Measurements from ENCODE around the gene MINK1. TPM values are rescaled to one million over a fixed set of nuclear protein-coding genes. Genes with fewer than 3 reads are reported as not detected.

MINK1 gene
- total RNA-seq, 6 donors from 2014 or later = 52.3 to 311 (median 136) TPM

DNA sequence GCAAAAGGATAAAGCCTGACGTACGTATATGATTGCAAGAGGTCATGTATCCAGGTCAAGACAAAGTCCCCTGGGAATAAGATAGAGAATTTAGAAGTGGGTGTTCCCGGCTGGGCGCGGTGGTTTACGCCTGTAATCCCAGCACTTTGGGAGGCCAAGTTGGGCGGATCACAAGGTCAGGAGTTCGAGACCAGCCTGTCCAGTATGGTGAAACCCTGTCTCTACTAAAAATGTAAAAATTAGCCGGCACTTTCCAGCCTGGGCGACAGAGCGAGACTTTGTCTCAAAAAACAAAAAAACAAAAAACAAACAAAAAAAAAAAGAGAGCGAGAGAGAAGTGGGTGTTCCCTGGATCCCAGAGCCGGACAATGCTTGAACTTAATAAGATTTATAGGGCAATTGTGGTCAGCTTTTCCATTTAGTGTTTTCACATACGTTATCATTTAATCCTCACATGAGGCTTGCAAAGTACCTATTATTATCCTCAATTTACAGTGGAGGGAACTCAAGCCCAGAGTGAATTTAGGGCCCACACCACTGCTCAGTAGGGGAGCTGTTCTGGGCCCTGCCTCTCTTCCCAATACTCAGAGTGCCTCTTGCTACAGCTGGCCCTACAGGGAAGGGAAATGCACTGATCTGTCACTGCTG lies 44.9 kb upstream of the MINK1 start:
- Histone ChIP-seq H3K36me3 (no peaks in the 10 kb centered on the region), H3K4me3 (peak overlapping the region in 2 of 4 donors; percentile 70 to 79), H3K4me1 (peaks cover 33 to 47% (median 39%) of the 10 kb centered on the region in 4 donors), H3K27me3 (peaks cover 0 to 8% (median 0%) of the 10 kb centered on the region in 4 donors), H3K27ac (peak overlapping the region in 2 of 4 donors; percentile 89 to 95), H3K9me3 (no peaks in the 10 kb centered on the region)
- DNase-seq (no peak), ATAC-seq (ENCODE audit: low FRiP score in 2 of 2) (no peak)
- 86 to 87% methylated on average over 14 of the region's 14 CpGs for WGBS, 2 donors
- TF ChIP-seq POLR2AphosphoS5 (IDR thresholded peaks at IDR 0.05) = no peak
- no peak for TF ChIP-seq POLR2A (IDR thresholded peaks at IDR 0.05)
- TF ChIP-seq EP300 (IDR thresholded peaks at IDR 0.05) = no peak

DNA sequence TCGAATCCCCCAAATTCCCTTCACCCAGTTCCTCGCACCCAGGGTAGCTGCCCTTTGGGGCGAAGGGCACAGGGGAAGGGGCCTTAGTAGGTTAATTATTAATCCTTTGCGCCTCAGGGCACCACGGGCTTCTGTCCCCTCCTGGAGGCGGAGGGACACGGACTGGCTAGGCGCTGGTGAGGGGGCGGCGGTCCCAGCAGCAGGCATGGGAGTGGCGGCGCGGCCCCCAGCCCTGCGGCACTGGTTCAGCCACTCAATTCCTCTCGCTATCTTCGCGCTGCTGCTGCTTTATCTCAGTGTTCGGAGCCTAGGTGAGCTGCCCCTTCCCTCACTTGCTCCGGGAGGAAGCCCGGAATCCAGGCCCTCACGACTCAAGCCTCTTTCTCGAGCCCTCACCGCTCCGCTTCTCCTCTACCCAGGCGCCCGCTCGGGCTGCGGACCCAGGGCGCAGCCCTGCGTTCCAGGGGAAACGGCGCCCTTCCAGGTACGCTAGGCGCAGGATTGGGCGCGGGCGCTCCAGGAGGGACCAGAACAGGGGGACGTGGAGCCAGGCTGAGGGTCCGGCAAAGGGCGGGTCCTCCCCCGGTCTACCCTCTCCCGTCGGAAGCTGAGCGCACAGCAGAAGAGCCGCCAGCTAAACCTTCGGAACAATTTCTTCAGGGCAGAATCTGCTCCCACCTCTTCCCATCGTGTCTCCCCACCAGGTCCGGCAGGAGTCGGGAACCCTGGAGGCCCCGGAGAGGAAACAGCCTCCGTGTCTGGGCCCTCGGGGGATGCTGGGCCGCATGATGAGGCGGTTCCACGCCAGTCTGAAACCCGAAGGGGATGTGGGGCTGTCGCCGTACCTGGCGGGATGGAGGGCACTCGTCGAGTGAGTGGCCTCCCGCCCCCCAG lies 44.1 kb upstream of the MINK1 start, which contains the start of gene GLTPD2:
Gene GLTPD2 (plus strand): TSS at position 158 of the 894 bp plus-strand sequence. CDS start 48 bp downstream, at position 206.
- peaks cover 33 to 47% (median 39%) of the 10 kb centered on the region in 4 donors for H3K4me1 ChIP-seq
- peaks cover 0 to 6% (median 0%) of the 10 kb centered on the region in 4 donors for H3K27me3 ChIP-seq
- DNase-seq (peak in 1 of 2 donors; percentile 84), ATAC-seq (ENCODE audit: low FRiP score in 2 of 2) (no peak)
- TF ChIP-seq, protein P1, sequence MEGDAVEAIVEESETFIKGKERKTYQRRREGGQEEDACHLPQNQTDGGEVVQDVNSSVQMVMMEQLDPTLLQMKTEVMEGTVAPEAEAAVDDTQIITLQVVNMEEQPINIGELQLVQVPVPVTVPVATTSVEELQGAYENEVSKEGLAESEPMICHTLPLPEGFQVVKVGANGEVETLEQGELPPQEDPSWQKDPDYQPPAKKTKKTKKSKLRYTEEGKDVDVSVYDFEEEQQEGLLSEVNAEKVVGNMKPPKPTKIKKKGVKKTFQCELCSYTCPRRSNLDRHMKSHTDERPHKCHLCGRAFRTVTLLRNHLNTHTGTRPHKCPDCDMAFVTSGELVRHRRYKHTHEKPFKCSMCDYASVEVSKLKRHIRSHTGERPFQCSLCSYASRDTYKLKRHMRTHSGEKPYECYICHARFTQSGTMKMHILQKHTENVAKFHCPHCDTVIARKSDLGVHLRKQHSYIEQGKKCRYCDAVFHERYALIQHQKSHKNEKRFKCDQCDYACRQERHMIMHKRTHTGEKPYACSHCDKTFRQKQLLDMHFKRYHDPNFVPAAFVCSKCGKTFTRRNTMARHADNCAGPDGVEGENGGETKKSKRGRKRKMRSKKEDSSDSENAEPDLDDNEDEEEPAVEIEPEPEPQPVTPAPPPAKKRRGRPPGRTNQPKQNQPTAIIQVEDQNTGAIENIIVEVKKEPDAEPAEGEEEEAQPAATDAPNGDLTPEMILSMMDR (IDR thresholded peaks at IDR 0.05) = no peak
- TF ChIP-seq EP300 (IDR thresholded peaks at IDR 0.05) (no peak), POLR2A (IDR thresholded peaks at IDR 0.05) (no peak), POLR2AphosphoS5 (IDR thresholded peaks at IDR 0.05) (no peak)
- H3K27ac ChIP-seq = peak within 1 kb of the TSS; percentile 89 to 97 (median 92)
- peak within 1 kb of the TSS; percentile 70 to 79 (median 78) for H3K4me3 ChIP-seq
- H3K9me3 ChIP-seq = no peaks in the 10 kb centered on the region
- no peaks in the 10 kb centered on the region for H3K36me3 ChIP-seq
- 46 to 53% methylated on average over 42 to 49 of the region's 62 CpGs for WGBS, 2 donors

DNA sequence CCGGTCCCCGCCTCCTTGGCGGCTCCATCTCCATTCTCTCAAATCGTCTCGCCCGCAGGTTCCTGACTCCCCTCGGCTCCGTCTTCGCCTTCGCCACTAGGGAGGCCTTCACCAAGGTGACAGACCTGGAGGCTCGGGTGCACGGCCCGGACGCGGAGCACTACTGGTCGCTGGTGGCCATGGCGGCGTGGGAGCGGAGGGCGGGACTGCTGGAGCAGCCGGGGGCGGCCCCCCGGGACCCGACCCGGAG lies 43.5 kb upstream of the MINK1 start:
- Histone ChIP-seq H3K27ac (peak overlapping the region; percentile 89 to 97 (median 92)), H3K27me3 (peaks cover 0 to 6% (median 0%) of the 10 kb centered on the region in 4 donors)

DNA sequence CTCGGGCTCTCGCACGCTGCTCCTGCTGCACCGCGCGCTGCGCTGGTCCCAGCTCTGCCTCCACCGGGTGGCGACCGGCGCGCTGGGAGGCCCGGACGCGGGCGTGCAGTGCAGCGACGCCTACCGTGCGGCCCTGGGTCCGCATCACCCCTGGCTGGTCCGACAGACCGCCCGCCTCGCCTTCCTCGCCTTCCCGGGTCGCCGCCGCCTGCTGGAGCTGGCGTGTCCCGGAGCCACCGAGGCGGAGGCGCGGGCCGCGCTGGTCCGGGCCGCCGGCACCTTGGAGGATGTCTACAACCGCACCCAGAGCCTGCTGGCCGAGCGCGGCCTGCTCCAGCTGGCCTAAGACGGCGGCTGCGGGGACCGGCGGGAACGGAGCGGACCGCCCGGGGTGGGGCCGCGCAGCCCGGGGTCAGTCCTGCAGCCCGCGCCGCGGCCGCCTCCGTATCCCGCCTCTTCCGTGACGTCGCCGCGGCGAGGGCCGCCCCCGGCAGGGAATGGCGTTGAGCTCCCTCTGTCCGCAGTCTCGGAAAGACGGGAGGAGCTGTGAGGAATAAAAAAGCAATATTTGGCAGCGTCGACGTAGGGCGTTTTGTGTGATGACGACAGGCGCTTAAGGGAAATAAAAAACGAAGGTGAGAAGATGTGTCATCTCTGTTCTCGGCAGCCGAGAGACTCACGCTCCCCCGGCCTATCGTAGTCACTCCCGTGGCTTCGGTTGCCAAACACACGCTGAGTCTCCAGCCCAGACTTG lies 43.0 kb upstream of the MINK1 start:
- Histone ChIP-seq H3K4me1 (peaks cover 32 to 46% (median 37%) of the 10 kb centered on the region in 4 donors), H3K9me3 (no peaks in the 10 kb centered on the region), H3K4me3 (peak overlapping the region; percentile 70 to 79 (median 78)), H3K27me3 (peaks cover 0 to 5% (median 0%) of the 10 kb centered on the region in 4 donors), H3K36me3 (no peaks in the 10 kb centered on the region), H3K27ac (peak overlapping the region; percentile 89 to 97 (median 92))
- ATAC-seq (ENCODE audit: low FRiP score in 2 of 2) (peak; percentile 92 to 95), DNase-seq (peak; percentile 90 to 97)
- WGBS, 2 donors = 0% methylated on average over 27 to 52 of the region's 91 CpGs
- peak in 3 of 4 donors; percentile 56 to 96 (median 85) for TF ChIP-seq POLR2A (IDR thresholded peaks at IDR 0.05)
- TF ChIP-seq, protein P1 (IDR thresholded peaks at IDR 0.05) = peak; percentile 70 to 99 (median 98)
- peak in 1 of 4 donors; percentile 15 for TF ChIP-seq EP300 (IDR thresholded peaks at IDR 0.05)
- TF ChIP-seq POLR2AphosphoS5 (IDR thresholded peaks at IDR 0.05) = peak; percentile 64

More for the DNA sequence above, 43.5 kb upstream of the MINK1 start:
- Histone ChIP-seq H3K9me3 (no peaks in the 10 kb centered on the region), H3K4me1 (peaks cover 33 to 47% (median 39%) of the 10 kb centered on the region in 4 donors), H3K36me3 (no peaks in the 10 kb centered on the region), H3K4me3 (peak overlapping the region; percentile 70 to 79 (median 78))
- DNase-seq = no peak
- no peak for TF ChIP-seq POLR2AphosphoS5 (IDR thresholded peaks at IDR 0.05)
- no peak for TF ChIP-seq POLR2A (IDR thresholded peaks at IDR 0.05)
- TF ChIP-seq EP300 (IDR thresholded peaks at IDR 0.05) = no peak
- TF ChIP-seq, protein P1 (IDR thresholded peaks at IDR 0.05) = no peak
- 0% methylated on average over 20 of the region's 25 CpGs; no CpG with 5 or more reads in 1 of the 2 donors for WGBS, 2 donors
- ATAC-seq (ENCODE audit: low FRiP score in 2 of 2) = no peak
